CD14-positive monocyte (primary cell): ENCODE data around the gene ARRDC3. TPM values are rescaled to one million over a fixed set of nuclear protein-coding genes. Genes with fewer than 3 reads are reported as not detected.

Experiments
- DNase-seq, 3 donors: peaks; one replicate each; pipeline ENCODE4 v3.0.0-alpha.2; 2011 to 2022
- H2AFZ ChIP-seq: 2 replicates; pipeline ENCODE4 v1.6.0; 2012; ENCODE audit warnings: mild to moderate bottlenecking, low read depth, low read length, inconsistent platforms; ENCODE audit not compliant: insufficient read depth, poor library complexity, severe bottlenecking
- H3K27ac ChIP-seq, 2 donors: 1 replicate in 1 of 2; 2 replicates in 1 of 2; pipeline ENCODE4 v1.5.1; 2012 to 2013; ENCODE audit warnings: low read length in 2 of 2, control low read depth in 1 of 2, inconsistent platforms in 1 of 2, low read depth in 1 of 2, mild to moderate bottlenecking in 1 of 2
- H3K27me3 ChIP-seq, 2 donors: one replicate each; pipeline versions ENCODE4 v1.6.0 to v1.6.1; 2011 to 2013; ENCODE audit warnings: low read length in 2 of 2; ENCODE audit not compliant: control insufficient read depth in 2 of 2, insufficient read depth in 2 of 2
- H3K36me3 ChIP-seq, 2 donors: replicated peaks in 1 of 2; 1 replicate in 1 of 2; 2 replicates in 1 of 2; pipeline versions ENCODE4 v1.5.1 to v1.6.1; 2012 to 2013; ENCODE audit warnings: low read length in 2 of 2, control low read depth in 1 of 2, inconsistent platforms in 1 of 2, mild to moderate bottlenecking in 1 of 2; ENCODE audit not compliant: insufficient read depth in 2 of 2, control insufficient read depth in 1 of 2
- H3K4me1 ChIP-seq, 2 donors: 1 replicate in 1 of 2; 2 replicates in 1 of 2; pipeline versions ENCODE4 v1.5.1 to v1.6.1; 2012 to 2013; ENCODE audit warnings: low read length in 2 of 2, control low read depth in 1 of 2, inconsistent platforms in 1 of 2, mild to moderate bottlenecking in 1 of 2, moderate library complexity in 1 of 2; ENCODE audit not compliant: insufficient read depth in 2 of 2, control insufficient read depth in 1 of 2
- H3K4me2 ChIP-seq: replicated peaks from 2 replicates; pipeline ENCODE3; 2012; ENCODE audit warnings: low read length, moderate library complexity, mild to moderate bottlenecking; ENCODE audit not compliant: poor library complexity, severe bottlenecking; ENCODE audit errors: extremely low read depth
- H3K4me3 ChIP-seq, 3 experiments: fragments of 200-600 bp in 1 of 3; sonication (generic) in 1 of 3; replicated peaks in 1 of 3; 1 replicate in 2 of 3; 2 replicates in 1 of 3; pipeline ENCODE4 v1.5.1; 2011 to 2013; ENCODE audit warnings: low read length in 3 of 3, mild to moderate bottlenecking in 3 of 3, control low read depth in 2 of 3, low read depth in 2 of 3, inconsistent platforms in 1 of 3, moderate library complexity in 1 of 3
- H3K79me2 ChIP-seq: 2 replicates; pipeline ENCODE4 v1.6.0; 2012; ENCODE audit warnings: mild to moderate bottlenecking, control low read depth, inconsistent platforms, low read length, moderate library complexity; ENCODE audit not compliant: insufficient read depth
- H3K9ac ChIP-seq: 2 replicates; pipeline ENCODE4 v1.6.0; 2017; ENCODE audit warnings: low read length, mild to moderate bottlenecking; ENCODE audit not compliant: insufficient read depth, poor library complexity, severe bottlenecking
- H3K9me3 ChIP-seq, 2 donors: replicated peaks in 1 of 2; 1 replicate in 1 of 2; 2 replicates in 1 of 2; pipeline versions ENCODE4 v1.5.1 to v1.6.1; 2012 to 2013; ENCODE audit warnings: low read length in 2 of 2, control low read depth in 1 of 2; ENCODE audit not compliant: control insufficient read depth in 1 of 2, insufficient read depth in 1 of 2
- H4K20me1 ChIP-seq: 2 replicates; pipeline ENCODE4 v1.6.0; 2012; ENCODE audit warnings: mild to moderate bottlenecking, low read length, control low read depth, moderate library complexity; ENCODE audit not compliant: insufficient read depth
- H3K27ac Mint-ChIP-seq, 7 donors: one replicate each; pipeline ENCODE4 v1.8.0; 2020; ENCODE audit warnings: mild to moderate bottlenecking in 7 of 7, mixed read lengths in 7 of 7, moderate library complexity in 6 of 7, inconsistent platforms in 2 of 7
- H3K27me3 Mint-ChIP-seq, 3 donors: one replicate each; pipeline ENCODE4 v1.8.0; 2021 to 2022; ENCODE audit warnings: low read depth in 3 of 3, mild to moderate bottlenecking in 3 of 3, mixed read lengths in 3 of 3, moderate library complexity in 3 of 3, inconsistent platforms in 1 of 3
- H3K36me3 Mint-ChIP-seq, 2 donors: one replicate each; pipeline ENCODE4 v1.8.0; 2020; ENCODE audit warnings: mixed read lengths in 2 of 2, inconsistent platforms in 1 of 2, mild to moderate bottlenecking in 1 of 2
- H3K4me1 Mint-ChIP-seq: one replicate; pipeline ENCODE4 v1.8.0; 2020; ENCODE audit warnings: mild to moderate bottlenecking, mixed read lengths
- H3K4me3 Mint-ChIP-seq, 2 donors: one replicate each; pipeline ENCODE4 v1.8.0; 2020; ENCODE audit warnings: mild to moderate bottlenecking in 2 of 2, mixed read lengths in 2 of 2, moderate library complexity in 1 of 2
- H3K9me3 Mint-ChIP-seq, 7 donors: one replicate each; pipeline ENCODE4 v1.8.0; 2020 to 2022; ENCODE audit warnings: mixed read lengths in 7 of 7, mild to moderate bottlenecking in 6 of 7, moderate library complexity in 6 of 7, inconsistent platforms in 2 of 7
- CTCF ChIP-seq: fragments of 200-600 bp; IDR thresholded peaks from one replicate; pipeline ENCODE4 v1.8.0; 2022; ENCODE audit warnings: antibody characterized with exemption, mild to moderate bottlenecking
- WGBS: methylation state at CpG from one replicate; pipeline ENCODE4 v1.1.5; 2013; ENCODE audit warnings: missing lambda C conversion rate; ENCODE audit not compliant: insufficient coverage; 5-methylcytosine and 5-hydroxymethylcytosine counted together
- intact Hi-C, 2 donors: fragments of 100-400 bp; cut with micrococcal nuclease; formaldehyde crosslinking; loops; one replicate each; pipeline versions ENCODE4 v1.15.0 to v1.15.1; 2023
- polyA plus RNA-seq, 3 donors: library from polyadenylated mRNA; depleted of rRNA in 1 of 3; unstranded in 2 of 3; stranded (reverse) in 1 of 3; fragments of 300-500 nt in 2 of 3; fragments of >200 nt in 1 of 3; fragmentation: Illumina TruSeq in 2 of 3; gene quantifications; 1 replicate in 2 of 3; 2 replicates in 1 of 3; pipeline ENCODE4 v1.2.3, GENCODE V29; 2012 to 2021

Gene ARRDC3
- polyA plus RNA-seq, 3 donors, result 43.3 to 68.0 (median 64.6) TPM

GRCh38 chr5:91374893-91375520 lies 8.1 kb downstream of the ARRDC3 start:
- no peak overlapping the region for H3K4me3 Mint-ChIP-seq
- H3K79me2 ChIP-seq, result peaks cover 62% of the 10 kb centered on the region
- H3K4me1 Mint-ChIP-seq, result peaks cover 13% of the 10 kb centered on the region

DNA sequence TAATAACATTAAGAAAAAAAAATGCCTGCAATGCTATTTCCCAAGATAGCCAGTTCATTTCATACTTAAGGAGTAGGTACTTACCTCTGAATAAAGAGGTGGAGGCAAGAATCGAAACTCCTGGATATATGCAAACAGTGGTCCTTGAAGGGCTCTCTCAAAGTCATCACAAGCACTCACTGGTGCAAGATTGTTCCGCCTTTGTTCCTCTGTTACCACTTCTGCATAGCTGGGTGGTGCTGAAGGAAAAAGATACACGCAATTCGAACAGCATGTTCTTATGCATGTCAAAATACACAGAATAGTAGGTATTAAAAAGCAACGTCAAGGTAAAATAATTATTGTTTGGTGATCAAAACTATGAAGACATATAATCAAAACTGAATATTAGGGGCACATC lies 9.5 kb downstream of the ARRDC3 start:
- Histone ChIP-seq H2AFZ (no peak overlapping the region), H3K79me2 (peaks cover 65% of the 10 kb centered on the region), H3K27ac (no peak overlapping the region), H3K36me3 (peaks cover 99% of the 10 kb centered on the region in 2 donors), H3K4me1 (peaks cover 2 to 9% of the 10 kb centered on the region in 2 donors), H3K9me3 (no peaks in the 10 kb centered on the region), H3K9ac (no peak overlapping the region), H3K4me2 (no peak overlapping the region), H4K20me1 (peaks cover 75% of the 10 kb centered on the region), H3K4me3 (no peak overlapping the region), H3K27me3 (no peaks in the 10 kb centered on the region)
- Mint-ChIP-seq H3K27me3 (peaks cover 0 to 1% (median 0%) of the 10 kb centered on the region in 3 donors), H3K4me1 (peaks cover 8% of the 10 kb centered on the region), H3K4me3 (no peak overlapping the region), H3K9me3 (no peaks in the 10 kb centered on the region), H3K27ac (no peak overlapping the region), H3K36me3 (peaks cover 81 to 91% of the 10 kb centered on the region in 2 donors)
- TF ChIP-seq CTCF, result no peak
- no CpG with 5 or more reads among the region's 5 CpGs for WGBS
- DNase-seq, result no peak
- intact Hi-C loops, result no loop called here

More at GRCh38 chr5:91374893-91375520, 8.1 kb downstream of the ARRDC3 start:
- H3K4me2 ChIP-seq, result no peak overlapping the region
- Mint-ChIP-seq H3K36me3 (peaks cover 75 to 80% of the 10 kb centered on the region in 2 donors), H3K9me3 (no peaks in the 10 kb centered on the region), H3K27ac (peak overlapping the region in 6 of 7 donors; percentile 14 to 73 (median 52)), H3K27me3 (peaks cover 0 to 1% (median 0%) of the 10 kb centered on the region in 3 donors)
- no peak overlapping the region for H2AFZ ChIP-seq
- no peaks in the 10 kb centered on the region for H3K9me3 ChIP-seq
- TF ChIP-seq CTCF, result no peak
- H3K27ac ChIP-seq, result peak overlapping the region in 1 of 2 donors; percentile 24
- intact Hi-C loops, result no loop called here
- no peak overlapping the region for H3K9ac ChIP-seq
- no peak overlapping the region for H3K4me3 ChIP-seq
- H3K36me3 ChIP-seq, result peaks cover 85% of the 10 kb centered on the region in 2 donors
- H3K27me3 ChIP-seq, result no peaks in the 10 kb centered on the region
- H4K20me1 ChIP-seq, result peaks cover 61% of the 10 kb centered on the region
- peaks cover 6 to 14% of the 10 kb centered on the region in 2 donors for H3K4me1 ChIP-seq
- no peak for DNase-seq
- no CpG with 5 or more reads among the region's 6 CpGs for WGBS
